ENCODE results near the gene LYPLA2. TPM values are rescaled to one million over a fixed set of nuclear protein-coding genes. Genes with fewer than 3 reads are reported as not detected.

LYPLA2 gene
- total RNA-seq, 2 experiments from 2014 or later = 55.0 to 64.8 TPM

- H3K27ac Mint-ChIP-seq = no peak overlapping the region
- intact Hi-C loops (cut with DNase I, micrococcal nuclease) = no loop called here
- no peaks in the 10 kb centered on the region for H3K9me3 Mint-ChIP-seq (ENCODE audit: low read depth)
- H3K27me3 Mint-ChIP-seq = no peaks in the 10 kb centered on the region
- no peak overlapping the region for H3K4me3 Mint-ChIP-seq
- peaks cover 5% of the 10 kb centered on the region for H3K4me1 Mint-ChIP-seq
- ATAC-seq (no peak), DNase-seq (no peak)
- ChIA-PET POLR2A (no interaction called here), CTCF (interaction anchor here (0.6 kb wide), 1 partner anchor 12 kb away, joined by 3 read pairs; no protein-coding TSS in a partner anchor)
- peaks cover 78% of the 10 kb centered on the region for H3K36me3 Mint-ChIP-seq (ENCODE audit: low read depth)
Measured at GRCh38 chr1:23756676-23757075, 34.3 kb upstream of the LYPLA2 start.

DNA sequence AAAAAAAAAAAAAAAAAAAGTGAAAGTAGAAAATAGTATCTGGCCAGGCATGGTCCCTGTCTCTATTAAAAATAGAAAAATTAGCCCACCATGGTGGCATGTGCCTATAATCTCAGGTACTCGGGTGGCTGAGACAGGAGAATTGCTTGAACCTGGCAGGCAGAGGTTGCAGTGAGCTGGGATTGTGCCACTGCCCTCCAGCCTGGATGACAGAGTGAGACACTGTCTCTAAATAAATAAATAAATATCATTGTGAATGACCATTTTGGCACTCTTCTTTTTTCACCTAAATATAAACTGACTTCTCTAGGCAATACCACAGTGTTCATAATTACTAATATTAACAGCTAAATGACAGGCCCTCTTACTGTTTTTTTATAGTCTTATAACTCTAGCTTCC, 33.1 kb upstream of the LYPLA2 start:
- peaks cover 73% of the 10 kb centered on the region for H3K36me3 Mint-ChIP-seq (ENCODE audit: low read depth)
- H3K9me3 Mint-ChIP-seq (ENCODE audit: low read depth) = no peaks in the 10 kb centered on the region
- POLR2A ChIA-PET = interaction anchor here (0.7 kb wide), 1 partner anchor 29 kb away, joined by 5 read pairs; no protein-coding TSS in a partner anchor
- CTCF ChIA-PET = interaction anchor here (0.6 to 0.7 kb wide), 3 partner anchors 50 to 458 kb away, joined by 3 to 4 read pairs (median 3); no protein-coding TSS in a partner anchor
- intact Hi-C loops (cut with DNase I, micrococcal nuclease) = no loop called here
- H3K4me3 Mint-ChIP-seq = no peak overlapping the region
- peaks cover 5% of the 10 kb centered on the region for H3K4me1 Mint-ChIP-seq
- DNase-seq (no peak), ATAC-seq (no peak)
- no peaks in the 10 kb centered on the region for H3K27me3 Mint-ChIP-seq
- H3K27ac Mint-ChIP-seq = no peak overlapping the region

- H3K4me3 Mint-ChIP-seq = no peak overlapping the region
- intact Hi-C loops (cut with DNase I, micrococcal nuclease) = no loop called here
- no peak for ATAC-seq
- ChIA-PET POLR2A (interaction anchor here (0.5 kb wide), 1 partner anchor 217 kb away, joined by 3 read pairs; no protein-coding TSS in a partner anchor), CTCF (no interaction called here)
- DNase-seq = no peak
- H3K27me3 Mint-ChIP-seq = no peaks in the 10 kb centered on the region
- H3K36me3 Mint-ChIP-seq (ENCODE audit: low read depth) = peaks cover 65% of the 10 kb centered on the region
- H3K4me1 Mint-ChIP-seq = peaks cover 5% of the 10 kb centered on the region
- H3K27ac Mint-ChIP-seq = no peak overlapping the region
- no peaks in the 10 kb centered on the region for H3K9me3 Mint-ChIP-seq (ENCODE audit: low read depth)
Measured at GRCh38 chr1:23759277-23759676, 31.7 kb upstream of the LYPLA2 start.

DNA sequence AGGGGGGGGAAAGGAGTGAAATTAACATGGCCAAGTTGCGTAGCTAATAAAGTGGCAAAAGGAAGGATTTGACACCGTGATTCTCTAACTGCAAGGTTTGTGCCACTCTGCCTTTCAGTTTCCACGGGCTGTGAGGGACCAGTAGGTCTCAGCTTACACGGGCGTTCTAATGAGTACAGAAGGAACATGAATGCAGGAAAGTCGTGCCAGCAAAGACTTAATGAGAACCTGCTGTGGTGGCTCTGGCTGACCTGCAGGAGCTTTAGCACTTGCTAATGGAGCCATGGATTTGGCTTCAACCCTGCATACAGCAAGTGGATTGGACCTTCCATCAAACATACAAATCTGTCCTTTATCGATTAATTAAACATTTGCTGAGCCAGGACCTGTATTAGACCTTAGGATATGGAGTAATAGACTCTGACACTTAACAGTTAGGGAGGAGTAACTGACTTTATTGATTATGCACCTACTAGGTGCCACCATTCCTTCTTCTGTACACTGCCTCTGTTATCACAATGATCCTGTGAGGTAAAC, 27.8 kb upstream of the LYPLA2 start:
- ChIA-PET CTCF (interaction anchor here (0.7 to 1.6 kb wide), 3 partner anchors 9 to 166 kb away, joined by 3 read pairs; no protein-coding TSS in a partner anchor), POLR2A (no interaction called here)
- no peaks in the 10 kb centered on the region for H3K27me3 Mint-ChIP-seq
- ATAC-seq (no peak), DNase-seq (no peak)
- H3K4me3 Mint-ChIP-seq = no peak overlapping the region
- H3K27ac Mint-ChIP-seq = no peak overlapping the region
- intact Hi-C loops (cut with DNase I, micrococcal nuclease) = no loop called here
- no peaks in the 10 kb centered on the region for H3K9me3 Mint-ChIP-seq (ENCODE audit: low read depth)
- peaks cover 39% of the 10 kb centered on the region for H3K36me3 Mint-ChIP-seq (ENCODE audit: low read depth)
- H3K4me1 Mint-ChIP-seq = peaks cover 5% of the 10 kb centered on the region

DNA sequence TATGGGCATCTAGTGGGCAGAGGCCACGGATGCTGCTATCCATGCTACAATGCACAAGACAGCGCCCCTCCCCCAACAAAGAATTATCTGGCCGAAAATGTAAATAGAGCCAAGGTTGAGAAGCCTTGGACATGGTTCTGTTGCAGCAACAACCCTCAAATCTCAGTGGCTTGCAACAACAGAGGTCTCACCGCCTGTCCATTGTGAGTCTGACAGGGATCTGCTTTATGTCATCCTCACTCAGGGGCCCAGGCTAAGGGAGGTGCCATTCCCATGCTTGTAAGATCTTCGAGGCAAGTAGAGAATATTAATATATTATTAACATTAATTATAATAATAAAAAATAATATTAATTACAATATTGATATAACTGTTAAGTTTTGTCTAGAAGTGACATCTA, 22.2 kb upstream of the LYPLA2 start:
- Mint-ChIP-seq H3K27me3 (no peaks in the 10 kb centered on the region), H3K9me3 (ENCODE audit: low read depth) (no peaks in the 10 kb centered on the region), H3K4me1 (peaks cover 2% of the 10 kb centered on the region), H3K27ac (no peak overlapping the region), H3K36me3 (ENCODE audit: low read depth) (peaks cover 7% of the 10 kb centered on the region), H3K4me3 (no peak overlapping the region)
- ChIA-PET POLR2A (no interaction called here), CTCF (interaction anchor here (0.6 to 1.6 kb wide), 4 partner anchors 30 to 148 kb away, joined by 3 to 5 read pairs (median 4); no protein-coding TSS in a partner anchor)
- intact Hi-C loops (cut with DNase I, micrococcal nuclease) = no loop called here
- DNase-seq (no peak), ATAC-seq (no peak)

DNA sequence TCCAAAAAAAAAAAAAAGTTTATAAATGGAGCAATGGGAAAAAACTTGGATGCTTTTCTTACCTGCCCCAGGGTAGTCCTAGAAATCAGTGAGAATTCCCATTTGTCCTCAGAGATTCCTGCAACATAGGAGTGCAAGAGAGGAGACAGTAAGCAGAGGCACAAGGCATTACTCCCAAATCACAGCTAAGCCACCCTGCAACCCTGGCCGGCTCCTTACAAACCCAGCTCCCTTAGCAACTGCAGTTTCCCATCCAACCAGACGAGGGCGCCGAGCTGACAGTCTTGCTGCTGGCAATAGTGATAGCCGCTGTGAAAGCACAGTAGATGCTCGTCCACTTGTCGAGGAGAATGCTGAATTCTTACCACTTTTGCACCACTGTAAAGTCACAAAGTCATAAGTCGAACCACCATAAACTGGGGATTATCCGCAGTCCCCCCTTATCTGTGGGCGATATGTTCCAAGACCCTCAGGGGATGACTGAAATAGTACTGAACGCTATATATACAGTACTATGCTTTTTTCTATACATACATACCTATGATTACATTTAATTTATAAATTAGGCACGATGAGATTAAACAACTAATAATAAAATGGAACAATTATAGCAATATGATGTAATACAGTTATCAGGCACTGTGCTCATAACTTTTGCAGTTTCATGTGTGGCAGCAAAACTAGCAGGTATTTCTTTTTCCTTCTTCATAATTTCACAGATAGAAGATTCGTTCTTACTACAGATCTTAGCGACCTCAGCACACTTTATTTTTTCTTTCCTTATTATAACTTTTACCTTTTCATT, 18.7 kb upstream of the LYPLA2 start:
- ATAC-seq (peak; percentile 95), DNase-seq (peak; percentile 94)
- H3K27ac Mint-ChIP-seq = no peak overlapping the region
- peaks cover 22% of the 10 kb centered on the region for H3K4me1 Mint-ChIP-seq
- ChIA-PET CTCF (interaction anchor here (0.6 to 3.0 kb wide), 44 partner anchors 8 to 340 kb away, joined by 3 to 31 read pairs (median 4); partner anchors contain the start of genes CNR2, GALE, MYOM3 and PNRC2), POLR2A (interaction anchor here (0.6 to 1.4 kb wide), 4 partner anchors 31 to 144 kb away, joined by 3 to 7 read pairs (median 4); partner anchors contain the start of gene RPL11)
- H3K27me3 Mint-ChIP-seq = no peaks in the 10 kb centered on the region
- peaks cover 3% of the 10 kb centered on the region for H3K36me3 Mint-ChIP-seq (ENCODE audit: low read depth)
- no peaks in the 10 kb centered on the region for H3K9me3 Mint-ChIP-seq (ENCODE audit: low read depth)
- no peak overlapping the region for H3K4me3 Mint-ChIP-seq
- intact Hi-C loops (cut with DNase I, micrococcal nuclease) = loop anchor here (1.0 to 10.0 kb wide), 5 partner anchors 29 to 623 kb away; partner anchors contain the start of genes FUCA1 (in 2 of the 2) and ELOA (in 1 of the 2)

DNA sequence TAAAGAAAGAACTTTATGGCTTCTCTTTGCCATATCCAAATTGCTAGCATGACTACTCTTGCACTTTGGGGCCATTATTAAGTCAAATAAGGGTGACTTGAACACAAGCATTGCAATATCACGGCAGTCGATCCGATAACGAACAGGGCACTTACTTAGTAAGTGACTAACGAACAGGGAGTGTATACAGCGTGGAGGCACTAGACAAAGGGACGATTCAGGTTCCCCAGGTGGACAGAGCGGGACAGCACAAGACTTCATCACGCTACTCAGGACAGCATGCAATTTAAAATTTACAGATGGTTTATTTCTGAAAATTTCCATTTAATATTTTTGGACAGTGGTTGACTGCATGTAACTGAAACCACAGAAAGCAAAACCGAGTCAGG, 18.1 kb upstream of the LYPLA2 start:
- ATAC-seq (no peak), DNase-seq (no peak)
- no peak overlapping the region for H3K4me3 Mint-ChIP-seq
- peaks cover 3% of the 10 kb centered on the region for H3K36me3 Mint-ChIP-seq (ENCODE audit: low read depth)
- H3K9me3 Mint-ChIP-seq (ENCODE audit: low read depth) = no peaks in the 10 kb centered on the region
- ChIA-PET CTCF (no interaction called here), POLR2A (no interaction called here)
- H3K4me1 Mint-ChIP-seq = peaks cover 23% of the 10 kb centered on the region
- H3K27ac Mint-ChIP-seq = no peak overlapping the region
- no peaks in the 10 kb centered on the region for H3K27me3 Mint-ChIP-seq
- intact Hi-C loops (cut with DNase I, micrococcal nuclease) = loop anchor here (1.0 to 10.0 kb wide), 5 partner anchors 30 to 622 kb away; partner anchors contain the start of genes FUCA1 (in 2 of the 2) and ELOA (in 1 of the 2)

GRCh38 chr1:23774174-23774880, 16.6 kb upstream of the LYPLA2 start:
- no peaks in the 10 kb centered on the region for H3K9me3 Mint-ChIP-seq (ENCODE audit: low read depth)
- ATAC-seq (no peak), DNase-seq (no peak)
- intact Hi-C loops (cut with DNase I, micrococcal nuclease) = loop anchor here in 1 of 2 experiments (5.0 to 10.0 kb wide), 2 partner anchors 253 to 620 kb away; no protein-coding TSS in a partner anchor
- ChIA-PET CTCF (interaction anchor here (0.5 to 2.3 kb wide), 6 partner anchors 28 to 678 kb away, joined by 3 to 5 read pairs (median 4); no protein-coding TSS in a partner anchor), POLR2A (interaction anchor here (0.6 kb wide), 1 partner anchor 37 kb away, joined by 3 read pairs; no protein-coding TSS in a partner anchor)
- peaks cover 26% of the 10 kb centered on the region for H3K4me1 Mint-ChIP-seq
- H3K27ac Mint-ChIP-seq = no peak overlapping the region
- H3K4me3 Mint-ChIP-seq = no peak overlapping the region
- no peaks in the 10 kb centered on the region for H3K27me3 Mint-ChIP-seq
- no peaks in the 10 kb centered on the region for H3K36me3 Mint-ChIP-seq (ENCODE audit: low read depth)

GRCh38 chr1:23776217-23776616, 14.7 kb upstream of the LYPLA2 start:
- ChIA-PET CTCF (interaction anchor here (0.6 to 2.3 kb wide), 5 partner anchors 34 to 313 kb away, joined by 3 to 7 read pairs (median 4); no protein-coding TSS in a partner anchor), POLR2A (no interaction called here)
- intact Hi-C loops (cut with DNase I, micrococcal nuclease) = loop anchor here in 1 of 2 experiments (10.0 kb wide), 1 partner anchor 619 kb away; no protein-coding TSS in a partner anchor
- H3K36me3 Mint-ChIP-seq (ENCODE audit: low read depth) = peaks cover 5% of the 10 kb centered on the region
- H3K4me1 Mint-ChIP-seq = peaks cover 38% of the 10 kb centered on the region
- H3K9me3 Mint-ChIP-seq (ENCODE audit: low read depth) = no peaks in the 10 kb centered on the region
- peak overlapping the region; percentile 87 for H3K4me3 Mint-ChIP-seq
- no peaks in the 10 kb centered on the region for H3K27me3 Mint-ChIP-seq
- ATAC-seq (no peak), DNase-seq (no peak)
- H3K27ac Mint-ChIP-seq = no peak overlapping the region

GRCh38 chr1:23777979-23778814, 12.7 kb upstream of the LYPLA2 start, which contains the start of gene PITHD1:
TSS of gene PITHD1 (plus strand) at chr1:23778418. CDS start at chr1:23778516, 98 bp downstream.
- POLR2A ChIA-PET = interaction anchor here (0.6 to 1.8 kb wide), 8 partner anchors 13 to 201 kb away, joined by 3 to 7 read pairs (median 4); partner anchors contain the start of genes HMGCL and LYPLA2
- intact Hi-C loops (cut with DNase I, micrococcal nuclease) = loop anchor here (1.0 to 10.0 kb wide), 9 partner anchors 13 to 617 kb away; partner anchors contain the start of genes LYPLA2 (in 2 of the 2), ELOA (in 1 of the 2), GALE (in 1 of the 2) and HMGCL (in 1 of the 2)
- Mint-ChIP-seq H3K4me1 (peaks cover 43% of the 10 kb centered on the region), H3K27me3 (no peaks in the 10 kb centered on the region), H3K36me3 (ENCODE audit: low read depth) (peaks cover 11% of the 10 kb centered on the region), H3K27ac (peak within 1 kb of the TSS; percentile 87), H3K4me3 (peak within 1 kb of the TSS; percentile 87), H3K9me3 (ENCODE audit: low read depth) (no peaks in the 10 kb centered on the region)
- peak; percentile 87 for ATAC-seq
- CTCF ChIA-PET = interaction anchor here (0.5 to 1.7 kb wide), 9 partner anchors 21 to 153 kb away, joined by 3 to 7 read pairs (median 3); no protein-coding TSS in a partner anchor
- peak; percentile 90 for DNase-seq

All from activated CD4-positive, alpha-beta T cell treated with anti-CD3 and anti-CD28 coated beads for 36 hours (primary cell).